ENCODE results near the gene BICRAL. TPM values are rescaled to one million over a fixed set of nuclear protein-coding genes. Genes with fewer than 3 reads are reported as not detected.

Gene BICRAL
- total and polyA plus RNA-seq, 4 donors: 1.7 to 6.8 (median 3.9) TPM

DNA sequence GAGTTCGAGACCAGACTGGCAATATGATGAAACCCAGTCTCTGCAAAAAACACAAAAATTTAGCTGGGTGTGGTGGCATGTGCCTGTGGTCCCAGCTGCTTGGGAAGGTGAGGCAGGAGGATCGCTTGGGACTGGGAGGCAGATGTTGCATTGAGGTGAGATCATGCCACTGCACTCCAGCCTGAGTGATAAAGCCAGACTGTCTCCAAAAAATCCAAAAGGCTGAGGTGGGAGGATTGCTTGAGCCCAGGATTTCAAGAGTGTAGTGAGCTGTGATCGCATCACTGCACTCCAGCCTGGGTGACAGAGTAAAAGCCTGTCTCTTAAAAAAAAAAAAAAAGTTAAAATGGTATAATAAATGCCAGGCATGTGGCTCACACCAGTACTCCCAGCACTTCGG, 132.7 kb downstream of the BICRAL start:
- Histone ChIP-seq H3K4me1 (ENCODE audit: control insufficient read depth in 4 of 4, insufficient read depth in 4 of 4, low read length in 3 of 4) (peaks cover 0 to 6% (median 2%) of the 10 kb centered on the region in 4 donors), H3K36me3 (ENCODE audit: control insufficient read depth in 4 of 4, insufficient read depth in 3 of 4, low read depth in 1 of 4, low read length in 3 of 4) (no peaks in the 10 kb centered on the region), H3K27me3 (ENCODE audit: control insufficient read depth in 4 of 4, insufficient read depth in 4 of 4, low read length in 3 of 4) (no peaks in the 10 kb centered on the region), H3K4me3 (ENCODE audit: low read depth in 1 of 3, low read length in 3 of 3) (no peak overlapping the region), H3K9ac (ENCODE audit: low read depth in 1 of 2, low read length in 2 of 2) (no peak overlapping the region), H3K27ac (ENCODE audit: low read depth in 1 of 2, low read length in 2 of 2) (no peak overlapping the region), H3K9me3 (ENCODE audit: control insufficient read depth in 4 of 4, low read length in 3 of 4) (no peaks in the 10 kb centered on the region)
- DNase-seq (ENCODE audit: low spot score): no peak
- WGBS: 88% methylated on average over 4 of the region's 4 CpGs
- TF ChIP-seq, protein P1, sequence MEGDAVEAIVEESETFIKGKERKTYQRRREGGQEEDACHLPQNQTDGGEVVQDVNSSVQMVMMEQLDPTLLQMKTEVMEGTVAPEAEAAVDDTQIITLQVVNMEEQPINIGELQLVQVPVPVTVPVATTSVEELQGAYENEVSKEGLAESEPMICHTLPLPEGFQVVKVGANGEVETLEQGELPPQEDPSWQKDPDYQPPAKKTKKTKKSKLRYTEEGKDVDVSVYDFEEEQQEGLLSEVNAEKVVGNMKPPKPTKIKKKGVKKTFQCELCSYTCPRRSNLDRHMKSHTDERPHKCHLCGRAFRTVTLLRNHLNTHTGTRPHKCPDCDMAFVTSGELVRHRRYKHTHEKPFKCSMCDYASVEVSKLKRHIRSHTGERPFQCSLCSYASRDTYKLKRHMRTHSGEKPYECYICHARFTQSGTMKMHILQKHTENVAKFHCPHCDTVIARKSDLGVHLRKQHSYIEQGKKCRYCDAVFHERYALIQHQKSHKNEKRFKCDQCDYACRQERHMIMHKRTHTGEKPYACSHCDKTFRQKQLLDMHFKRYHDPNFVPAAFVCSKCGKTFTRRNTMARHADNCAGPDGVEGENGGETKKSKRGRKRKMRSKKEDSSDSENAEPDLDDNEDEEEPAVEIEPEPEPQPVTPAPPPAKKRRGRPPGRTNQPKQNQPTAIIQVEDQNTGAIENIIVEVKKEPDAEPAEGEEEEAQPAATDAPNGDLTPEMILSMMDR (IDR thresholded peaks at IDR 0.05; ENCODE audit: low read depth, low read length, missing input control): no peak

DNA sequence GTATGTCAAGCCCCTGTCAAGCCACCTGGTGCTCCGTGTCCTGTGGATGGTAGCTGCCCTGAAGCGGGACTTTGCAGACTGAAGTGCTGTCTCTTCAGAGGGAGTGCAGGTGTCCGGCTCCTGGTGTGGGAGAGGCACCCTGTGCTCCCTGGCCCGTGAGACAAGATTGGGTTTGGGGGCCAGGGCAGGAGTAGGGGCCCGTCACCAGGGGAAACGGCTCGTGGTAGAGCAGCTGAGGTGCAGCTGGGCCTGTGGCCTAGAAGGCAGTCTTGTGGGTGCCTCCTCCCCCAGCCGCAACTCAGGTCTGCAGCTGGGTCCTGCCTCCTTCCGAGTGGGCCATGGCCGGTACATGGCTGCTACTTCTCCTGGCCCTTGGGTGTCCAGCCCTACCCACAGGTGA, 133.9 kb downstream of the BICRAL start, which contains the start of gene PTCRA:
TSS of gene PTCRA (plus strand) at position 322 of the 400 bp plus-strand sequence. CDS start at position 339, 17 bp downstream.
- no peaks in the 10 kb centered on the region for H3K27me3 ChIP-seq (ENCODE audit: control insufficient read depth in 4 of 4, insufficient read depth in 4 of 4, low read length in 3 of 4)
- no peaks in the 10 kb centered on the region for H3K9me3 ChIP-seq (ENCODE audit: control insufficient read depth in 4 of 4, low read length in 3 of 4)
- WGBS: 89% methylated on average over 10 of the region's 10 CpGs
- H3K4me3 ChIP-seq (ENCODE audit: low read depth in 1 of 3, low read length in 3 of 3): no peak within 1 kb of the TSS
- TF ChIP-seq HNF4G (IDR thresholded peaks at IDR 0.05) (no peak), HNF4A (conservative IDR thresholded peaks at IDR 0.05) (no peak), GABPA (IDR thresholded peaks at IDR 0.05 in 1 of 2, conservative IDR thresholded peaks at IDR 0.05 in 1 of 2) (no peak), RAD21 (IDR thresholded peaks at IDR 0.05) (no peak), RXRA (IDR thresholded peaks at IDR 0.05) (no peak), NR2F2 (IDR thresholded peaks at IDR 0.05) (no peak), FOXA2 (IDR thresholded peaks at IDR 0.05) (no peak), FOXA1 (IDR thresholded peaks at IDR 0.05) (no peak), SP1 (IDR thresholded peaks at IDR 0.05) (no peak)
- TF ChIP-seq, protein P2, sequence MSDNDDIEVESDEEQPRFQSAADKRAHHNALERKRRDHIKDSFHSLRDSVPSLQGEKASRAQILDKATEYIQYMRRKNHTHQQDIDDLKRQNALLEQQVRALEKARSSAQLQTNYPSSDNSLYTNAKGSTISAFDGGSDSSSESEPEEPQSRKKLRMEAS (IDR thresholded peaks at IDR 0.05): no peak
- TF ChIP-seq, protein P3, sequence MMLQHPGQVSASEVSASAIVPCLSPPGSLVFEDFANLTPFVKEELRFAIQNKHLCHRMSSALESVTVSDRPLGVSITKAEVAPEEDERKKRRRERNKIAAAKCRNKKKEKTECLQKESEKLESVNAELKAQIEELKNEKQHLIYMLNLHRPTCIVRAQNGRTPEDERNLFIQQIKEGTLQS (IDR thresholded peaks at IDR 0.05): no peak
- TF ChIP-seq, protein P4, sequence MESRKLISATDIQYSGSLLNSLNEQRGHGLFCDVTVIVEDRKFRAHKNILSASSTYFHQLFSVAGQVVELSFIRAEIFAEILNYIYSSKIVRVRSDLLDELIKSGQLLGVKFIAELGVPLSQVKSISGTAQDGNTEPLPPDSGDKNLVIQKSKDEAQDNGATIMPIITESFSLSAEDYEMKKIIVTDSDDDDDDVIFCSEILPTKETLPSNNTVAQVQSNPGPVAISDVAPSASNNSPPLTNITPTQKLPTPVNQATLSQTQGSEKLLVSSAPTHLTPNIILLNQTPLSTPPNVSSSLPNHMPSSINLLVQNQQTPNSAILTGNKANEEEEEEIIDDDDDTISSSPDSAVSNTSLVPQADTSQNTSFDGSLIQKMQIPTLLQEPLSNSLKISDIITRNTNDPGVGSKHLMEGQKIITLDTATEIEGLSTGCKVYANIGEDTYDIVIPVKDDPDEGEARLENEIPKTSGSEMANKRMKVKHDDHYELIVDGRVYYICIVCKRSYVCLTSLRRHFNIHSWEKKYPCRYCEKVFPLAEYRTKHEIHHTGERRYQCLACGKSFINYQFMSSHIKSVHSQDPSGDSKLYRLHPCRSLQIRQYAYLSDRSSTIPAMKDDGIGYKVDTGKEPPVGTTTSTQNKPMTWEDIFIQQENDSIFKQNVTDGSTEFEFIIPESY (IDR thresholded peaks at IDR 0.05): no peak
- TF ChIP-seq, protein P5, sequence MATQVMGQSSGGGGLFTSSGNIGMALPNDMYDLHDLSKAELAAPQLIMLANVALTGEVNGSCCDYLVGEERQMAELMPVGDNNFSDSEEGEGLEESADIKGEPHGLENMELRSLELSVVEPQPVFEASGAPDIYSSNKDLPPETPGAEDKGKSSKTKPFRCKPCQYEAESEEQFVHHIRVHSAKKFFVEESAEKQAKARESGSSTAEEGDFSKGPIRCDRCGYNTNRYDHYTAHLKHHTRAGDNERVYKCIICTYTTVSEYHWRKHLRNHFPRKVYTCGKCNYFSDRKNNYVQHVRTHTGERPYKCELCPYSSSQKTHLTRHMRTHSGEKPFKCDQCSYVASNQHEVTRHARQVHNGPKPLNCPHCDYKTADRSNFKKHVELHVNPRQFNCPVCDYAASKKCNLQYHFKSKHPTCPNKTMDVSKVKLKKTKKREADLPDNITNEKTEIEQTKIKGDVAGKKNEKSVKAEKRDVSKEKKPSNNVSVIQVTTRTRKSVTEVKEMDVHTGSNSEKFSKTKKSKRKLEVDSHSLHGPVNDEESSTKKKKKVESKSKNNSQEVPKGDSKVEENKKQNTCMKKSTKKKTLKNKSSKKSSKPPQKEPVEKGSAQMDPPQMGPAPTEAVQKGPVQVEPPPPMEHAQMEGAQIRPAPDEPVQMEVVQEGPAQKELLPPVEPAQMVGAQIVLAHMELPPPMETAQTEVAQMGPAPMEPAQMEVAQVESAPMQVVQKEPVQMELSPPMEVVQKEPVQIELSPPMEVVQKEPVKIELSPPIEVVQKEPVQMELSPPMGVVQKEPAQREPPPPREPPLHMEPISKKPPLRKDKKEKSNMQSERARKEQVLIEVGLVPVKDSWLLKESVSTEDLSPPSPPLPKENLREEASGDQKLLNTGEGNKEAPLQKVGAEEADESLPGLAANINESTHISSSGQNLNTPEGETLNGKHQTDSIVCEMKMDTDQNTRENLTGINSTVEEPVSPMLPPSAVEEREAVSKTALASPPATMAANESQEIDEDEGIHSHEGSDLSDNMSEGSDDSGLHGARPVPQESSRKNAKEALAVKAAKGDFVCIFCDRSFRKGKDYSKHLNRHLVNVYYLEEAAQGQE (IDR thresholded peaks at IDR 0.05): no peak
- TF ChIP-seq, protein P1 (IDR thresholded peaks at IDR 0.05; ENCODE audit: low read depth, low read length, missing input control): no peak
- no peak for DNase-seq (ENCODE audit: low spot score)
- no peaks in the 10 kb centered on the region for H3K36me3 ChIP-seq (ENCODE audit: control insufficient read depth in 4 of 4, insufficient read depth in 3 of 4, low read depth in 1 of 4, low read length in 3 of 4)
- no peak within 1 kb of the TSS for H3K9ac ChIP-seq (ENCODE audit: low read depth in 1 of 2, low read length in 2 of 2)
- H3K4me1 ChIP-seq (ENCODE audit: control insufficient read depth in 4 of 4, insufficient read depth in 4 of 4, low read length in 3 of 4): peaks cover 0 to 6% (median 3%) of the 10 kb centered on the region in 4 donors
- H3K27ac ChIP-seq (ENCODE audit: low read depth in 1 of 2, low read length in 2 of 2): no peak within 1 kb of the TSS
